PC-9 (cell line): ENCODE data around the gene MAP4K4.

Experiments used
- EZH2 ChIP-seq: fragments of 200-600 bp; sonication (generic); IDR thresholded peaks from 2 replicates; pipeline ENCODE4 v1.8.0; 2017; ENCODE audit warnings: antibody characterized with exemption, low read depth
- TF ChIP-seq, protein P1 (sequence below): fragments of 200-600 bp; sonication (generic); conservative IDR thresholded peaks from 2 replicates; pipeline ENCODE4 v1.6.1; 2017; ENCODE audit warnings: mixed run types, antibody characterized with exemption, mild to moderate bottlenecking, moderate library complexity

DNA sequence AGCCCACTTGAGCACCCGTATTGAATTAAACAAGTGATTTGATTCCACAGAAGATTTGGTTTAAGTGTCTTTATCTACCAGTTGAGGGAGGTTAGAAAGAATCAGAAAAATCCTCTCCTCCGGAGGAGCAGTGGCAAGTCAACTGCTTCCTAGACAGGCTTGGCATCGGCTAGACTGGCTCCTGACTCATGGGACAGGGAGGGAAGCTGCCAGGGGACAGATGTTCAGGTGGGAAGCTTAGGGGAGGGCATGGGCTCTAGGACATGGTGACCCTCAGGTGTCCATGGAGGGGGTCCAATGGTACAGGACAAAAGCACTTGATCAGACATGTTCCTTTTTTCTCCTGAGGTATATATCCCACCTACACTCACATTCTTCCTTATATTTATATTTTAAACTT, 175.0 kb downstream of the MAP4K4 start:
- TF ChIP-seq, protein P1, sequence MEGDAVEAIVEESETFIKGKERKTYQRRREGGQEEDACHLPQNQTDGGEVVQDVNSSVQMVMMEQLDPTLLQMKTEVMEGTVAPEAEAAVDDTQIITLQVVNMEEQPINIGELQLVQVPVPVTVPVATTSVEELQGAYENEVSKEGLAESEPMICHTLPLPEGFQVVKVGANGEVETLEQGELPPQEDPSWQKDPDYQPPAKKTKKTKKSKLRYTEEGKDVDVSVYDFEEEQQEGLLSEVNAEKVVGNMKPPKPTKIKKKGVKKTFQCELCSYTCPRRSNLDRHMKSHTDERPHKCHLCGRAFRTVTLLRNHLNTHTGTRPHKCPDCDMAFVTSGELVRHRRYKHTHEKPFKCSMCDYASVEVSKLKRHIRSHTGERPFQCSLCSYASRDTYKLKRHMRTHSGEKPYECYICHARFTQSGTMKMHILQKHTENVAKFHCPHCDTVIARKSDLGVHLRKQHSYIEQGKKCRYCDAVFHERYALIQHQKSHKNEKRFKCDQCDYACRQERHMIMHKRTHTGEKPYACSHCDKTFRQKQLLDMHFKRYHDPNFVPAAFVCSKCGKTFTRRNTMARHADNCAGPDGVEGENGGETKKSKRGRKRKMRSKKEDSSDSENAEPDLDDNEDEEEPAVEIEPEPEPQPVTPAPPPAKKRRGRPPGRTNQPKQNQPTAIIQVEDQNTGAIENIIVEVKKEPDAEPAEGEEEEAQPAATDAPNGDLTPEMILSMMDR = no peak
- no peak for TF ChIP-seq EZH2
